Measurements from ENCODE around the gene SESN1.

GRCh38 chr6:109118337-109118736 lies 23.7 kb upstream of the SESN1 start:
- TF ChIP-seq CTCF (IDR thresholded peaks at IDR 0.05), result no peak
- TF ChIP-seq POLR2AphosphoS5 (IDR thresholded peaks at IDR 0.05), result no peak
- no peak for TF ChIP-seq EP300 (IDR thresholded peaks at IDR 0.05)
- TF ChIP-seq POLR2A (IDR thresholded peaks at IDR 0.05), result no peak
